C4-2B (cell line): Measurements from ENCODE around the gene RHOG.

Experiments used
- H3K27ac ChIP-seq: fragments of 450-650 bp; 2 replicates; pipeline ENCODE4 v1.5.1; 2017
- ZFX ChIP-seq: fragments of 450-650 bp; IDR thresholded peaks from 2 replicates; pipeline ENCODE4 v1.6.1; 2017
- TF ChIP-seq, protein P1 (sequence below): fragments of 450-650 bp; conservative IDR thresholded peaks from 2 replicates; pipeline ENCODE4 v1.5.1; 2017; ENCODE audit warnings: mild to moderate bottlenecking

The RHOG gene

DNA sequence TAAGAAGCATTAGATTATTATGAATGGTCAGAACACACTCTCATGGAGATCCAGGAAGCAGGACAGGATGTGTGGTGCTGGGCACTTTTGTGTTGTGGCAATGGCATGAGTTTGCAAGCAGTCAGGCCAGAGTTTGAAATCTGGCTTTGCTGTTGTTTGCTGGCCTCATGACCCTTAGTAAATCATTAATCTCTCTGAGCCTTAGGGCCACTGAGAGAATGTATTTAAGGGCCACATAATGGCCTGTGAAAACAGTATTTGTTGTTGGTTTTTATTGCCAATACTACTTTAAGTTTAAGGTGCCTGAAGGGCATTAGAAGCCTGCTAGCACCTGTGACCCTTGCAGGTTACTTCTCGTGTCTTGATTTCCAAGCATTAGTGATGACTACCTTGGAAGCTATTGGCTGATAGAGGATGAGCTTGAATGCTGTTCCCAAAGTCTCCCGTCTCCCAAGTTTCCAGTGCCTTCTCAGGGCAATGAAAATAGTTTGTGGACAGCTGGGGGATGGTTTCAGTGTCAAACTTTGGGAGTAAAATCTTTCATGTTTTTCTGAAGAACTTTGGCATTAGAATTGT is 39.3 kb upstream of the RHOG start:
- no peak overlapping the region for H3K27ac ChIP-seq
- TF ChIP-seq, protein P1, sequence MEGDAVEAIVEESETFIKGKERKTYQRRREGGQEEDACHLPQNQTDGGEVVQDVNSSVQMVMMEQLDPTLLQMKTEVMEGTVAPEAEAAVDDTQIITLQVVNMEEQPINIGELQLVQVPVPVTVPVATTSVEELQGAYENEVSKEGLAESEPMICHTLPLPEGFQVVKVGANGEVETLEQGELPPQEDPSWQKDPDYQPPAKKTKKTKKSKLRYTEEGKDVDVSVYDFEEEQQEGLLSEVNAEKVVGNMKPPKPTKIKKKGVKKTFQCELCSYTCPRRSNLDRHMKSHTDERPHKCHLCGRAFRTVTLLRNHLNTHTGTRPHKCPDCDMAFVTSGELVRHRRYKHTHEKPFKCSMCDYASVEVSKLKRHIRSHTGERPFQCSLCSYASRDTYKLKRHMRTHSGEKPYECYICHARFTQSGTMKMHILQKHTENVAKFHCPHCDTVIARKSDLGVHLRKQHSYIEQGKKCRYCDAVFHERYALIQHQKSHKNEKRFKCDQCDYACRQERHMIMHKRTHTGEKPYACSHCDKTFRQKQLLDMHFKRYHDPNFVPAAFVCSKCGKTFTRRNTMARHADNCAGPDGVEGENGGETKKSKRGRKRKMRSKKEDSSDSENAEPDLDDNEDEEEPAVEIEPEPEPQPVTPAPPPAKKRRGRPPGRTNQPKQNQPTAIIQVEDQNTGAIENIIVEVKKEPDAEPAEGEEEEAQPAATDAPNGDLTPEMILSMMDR, result no peak
- no peak for TF ChIP-seq ZFX

DNA sequence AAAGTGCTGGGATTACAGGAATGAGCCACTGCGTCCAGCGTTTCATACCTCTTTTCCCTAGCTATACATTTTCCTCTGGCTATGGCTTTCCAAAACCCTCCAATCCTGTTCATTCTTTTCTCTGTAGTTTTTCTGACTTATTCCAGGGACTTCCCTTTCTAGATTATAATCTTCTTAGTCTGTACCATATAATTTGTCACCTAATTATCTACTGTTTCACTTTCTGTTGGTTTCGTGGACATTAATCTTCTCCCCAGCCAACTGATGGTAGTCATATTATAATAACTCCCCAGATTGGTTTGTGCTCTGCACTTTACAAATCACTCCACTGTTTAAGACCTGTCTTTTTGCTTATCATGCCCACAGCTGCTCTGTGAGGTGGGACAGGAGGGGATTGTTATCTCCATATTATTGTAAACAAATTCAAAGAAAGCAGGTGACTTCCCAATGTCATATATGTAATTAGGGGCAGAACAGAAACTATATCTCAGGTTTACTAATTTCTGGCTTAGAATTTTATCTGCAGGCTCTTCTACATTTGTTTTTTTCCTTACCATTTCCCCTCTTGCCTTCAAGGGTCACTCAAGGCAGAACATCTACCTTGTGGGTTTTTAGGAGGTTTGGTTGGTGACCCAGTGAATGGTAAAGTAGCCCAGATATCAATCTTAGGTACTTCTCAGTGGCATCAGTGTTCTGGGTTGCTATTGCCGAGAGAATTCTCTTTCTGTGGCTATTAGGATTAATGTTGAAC is 38.6 kb upstream of the RHOG start:
- TF ChIP-seq, protein P1, result no peak
- TF ChIP-seq ZFX, result no peak
- no peak overlapping the region for H3K27ac ChIP-seq

- TF ChIP-seq ZFX, result no peak
- TF ChIP-seq, protein P1, result no peak
- H3K27ac ChIP-seq, result no peak overlapping the region
These were observed 37.5 kb upstream of the RHOG start for GRCh38 chr11:3878258-3878584.

DNA sequence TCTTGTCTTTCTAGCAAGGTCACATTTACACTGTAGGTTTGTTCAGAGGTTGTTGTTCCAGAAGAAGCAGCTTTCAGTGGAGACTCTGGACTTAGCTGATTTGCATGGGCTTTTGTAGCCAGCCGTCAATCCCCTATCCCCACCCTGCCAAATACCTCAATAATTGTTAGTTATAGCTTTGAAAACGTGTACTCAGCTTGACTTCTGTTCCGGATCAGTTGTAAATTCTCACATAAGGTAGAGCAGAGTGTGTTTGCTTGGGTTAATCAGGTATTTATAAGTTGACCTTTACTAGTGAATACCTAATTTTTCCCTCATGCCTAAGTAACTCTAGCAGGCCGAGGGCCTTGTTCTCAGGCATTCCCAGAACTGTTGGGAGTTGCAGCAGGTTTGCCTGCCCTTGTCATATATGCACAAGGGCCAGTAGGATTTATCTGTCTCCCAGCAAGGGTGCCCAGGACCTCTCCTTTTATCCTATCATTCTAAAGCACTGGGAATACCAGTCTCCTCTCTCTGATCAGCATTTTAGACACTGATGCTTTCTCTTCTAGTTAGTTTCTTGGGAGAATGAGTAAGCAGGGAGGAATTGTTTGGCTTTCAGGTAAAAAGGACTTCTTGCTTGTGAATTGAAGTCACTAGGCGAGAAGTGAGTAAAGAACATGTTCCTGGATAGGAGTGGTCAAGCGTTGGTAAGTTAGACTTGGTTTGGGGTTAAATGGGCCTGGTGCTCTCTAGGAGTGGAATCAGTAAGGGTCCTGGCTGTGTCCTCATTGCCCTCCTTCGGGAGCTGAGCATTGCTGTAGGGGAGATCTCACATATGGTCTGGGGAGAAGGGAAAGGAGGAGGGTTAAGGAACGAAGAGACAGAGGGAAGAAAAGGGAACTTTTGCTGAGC is 36.9 kb upstream of the RHOG start:
- no peak overlapping the region for H3K27ac ChIP-seq
- TF ChIP-seq, protein P1, result no peak
- no peak for TF ChIP-seq ZFX

- H3K27ac ChIP-seq, result no peak overlapping the region
These were observed 35.9 kb upstream of the RHOG start for GRCh38 chr11:3876613-3877012.

DNA sequence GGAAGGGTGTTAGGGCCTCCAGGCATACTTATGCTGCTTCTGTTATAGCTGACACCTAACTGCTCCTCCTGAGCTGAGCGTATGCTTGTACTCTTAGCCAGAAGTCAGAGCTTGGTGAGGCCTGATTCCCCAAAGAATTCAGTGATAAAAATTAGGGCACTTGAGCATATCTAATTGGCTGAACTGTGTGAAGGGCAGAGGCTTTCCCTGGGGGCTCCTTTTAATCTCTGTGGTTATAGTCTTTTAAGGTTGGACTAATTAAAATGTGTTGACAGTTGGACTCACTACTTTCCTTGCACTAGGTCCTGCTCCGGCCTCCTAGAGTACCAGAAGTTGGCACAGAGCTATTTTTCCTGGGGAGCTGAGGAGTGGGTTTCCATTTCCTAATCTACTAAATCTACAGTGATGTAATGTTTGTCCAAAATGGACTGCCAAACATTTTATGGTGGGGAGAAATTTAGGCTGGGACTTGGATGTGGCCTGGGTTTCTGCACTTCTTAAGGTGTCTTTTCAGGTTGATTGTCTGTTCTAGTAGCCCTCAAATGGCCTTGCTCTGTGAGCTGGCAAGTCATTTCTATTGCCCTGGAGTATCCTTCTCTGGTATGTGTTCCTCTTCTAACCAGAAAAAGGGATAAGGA is 33.1 kb upstream of the RHOG start:
- TF ChIP-seq, protein P1, result no peak
- H3K27ac ChIP-seq, result no peak overlapping the region

More at GRCh38 chr11:3876613-3877012, 35.9 kb upstream of the RHOG start:
- TF ChIP-seq ZFX, result no peak
- TF ChIP-seq, protein P1, result no peak
